Measurements from ENCODE around the gene RPS17. TPM values are rescaled to one million over a fixed set of nuclear protein-coding genes. Genes with fewer than 3 reads are reported as not detected.
"Not testable (repeated sequence)": the region's sequence is repeated elsewhere in the genome, so short reads cannot be mapped to it uniquely, and the experiment has no call there.

The RPS17 gene
- total RNA-seq, 1 donor from 2014 or later, result 2,069 TPM

- Mint-ChIP-seq H3K9me3 (no peaks in the 10 kb centered on the region), H3K4me1 (peaks cover 20% of the 10 kb centered on the region), H3K27me3 (ENCODE audit: low read depth) (no peaks in the 10 kb centered on the region), H3K36me3 (ENCODE audit: low read depth) (peaks cover 27% of the 10 kb centered on the region), H3K4me3 (no peak overlapping the region), H3K27ac (ENCODE audit: unreplicated experiment) (no peak overlapping the region)
- DNase-seq (ENCODE audit: low read depth, low spot score), result no peak
- TF ChIP-seq, protein P1, sequence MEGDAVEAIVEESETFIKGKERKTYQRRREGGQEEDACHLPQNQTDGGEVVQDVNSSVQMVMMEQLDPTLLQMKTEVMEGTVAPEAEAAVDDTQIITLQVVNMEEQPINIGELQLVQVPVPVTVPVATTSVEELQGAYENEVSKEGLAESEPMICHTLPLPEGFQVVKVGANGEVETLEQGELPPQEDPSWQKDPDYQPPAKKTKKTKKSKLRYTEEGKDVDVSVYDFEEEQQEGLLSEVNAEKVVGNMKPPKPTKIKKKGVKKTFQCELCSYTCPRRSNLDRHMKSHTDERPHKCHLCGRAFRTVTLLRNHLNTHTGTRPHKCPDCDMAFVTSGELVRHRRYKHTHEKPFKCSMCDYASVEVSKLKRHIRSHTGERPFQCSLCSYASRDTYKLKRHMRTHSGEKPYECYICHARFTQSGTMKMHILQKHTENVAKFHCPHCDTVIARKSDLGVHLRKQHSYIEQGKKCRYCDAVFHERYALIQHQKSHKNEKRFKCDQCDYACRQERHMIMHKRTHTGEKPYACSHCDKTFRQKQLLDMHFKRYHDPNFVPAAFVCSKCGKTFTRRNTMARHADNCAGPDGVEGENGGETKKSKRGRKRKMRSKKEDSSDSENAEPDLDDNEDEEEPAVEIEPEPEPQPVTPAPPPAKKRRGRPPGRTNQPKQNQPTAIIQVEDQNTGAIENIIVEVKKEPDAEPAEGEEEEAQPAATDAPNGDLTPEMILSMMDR (conservative IDR thresholded peaks at IDR 0.05), result no peak
These were observed 7.8 kb downstream of the RPS17 start for GRCh38 chr15:82532383-82532990.

- peaks cover 22% of the 10 kb centered on the region for H3K36me3 Mint-ChIP-seq (ENCODE audit: low read depth)
- H3K4me1 Mint-ChIP-seq, result peaks cover 13% of the 10 kb centered on the region
- TF ChIP-seq, protein P1 (conservative IDR thresholded peaks at IDR 0.05), result no peak
- H3K27me3 Mint-ChIP-seq (ENCODE audit: low read depth), result no peaks in the 10 kb centered on the region
- H3K4me3 Mint-ChIP-seq, result peak overlapping the region; percentile 36
- DNase-seq (ENCODE audit: low read depth, low spot score), result no peak
- no peaks in the 10 kb centered on the region for H3K9me3 Mint-ChIP-seq
- no peak overlapping the region for H3K27ac Mint-ChIP-seq (ENCODE audit: unreplicated experiment)
These were observed 8.5 kb downstream of the RPS17 start for GRCh38 chr15:82531496-82532382.

DNA sequence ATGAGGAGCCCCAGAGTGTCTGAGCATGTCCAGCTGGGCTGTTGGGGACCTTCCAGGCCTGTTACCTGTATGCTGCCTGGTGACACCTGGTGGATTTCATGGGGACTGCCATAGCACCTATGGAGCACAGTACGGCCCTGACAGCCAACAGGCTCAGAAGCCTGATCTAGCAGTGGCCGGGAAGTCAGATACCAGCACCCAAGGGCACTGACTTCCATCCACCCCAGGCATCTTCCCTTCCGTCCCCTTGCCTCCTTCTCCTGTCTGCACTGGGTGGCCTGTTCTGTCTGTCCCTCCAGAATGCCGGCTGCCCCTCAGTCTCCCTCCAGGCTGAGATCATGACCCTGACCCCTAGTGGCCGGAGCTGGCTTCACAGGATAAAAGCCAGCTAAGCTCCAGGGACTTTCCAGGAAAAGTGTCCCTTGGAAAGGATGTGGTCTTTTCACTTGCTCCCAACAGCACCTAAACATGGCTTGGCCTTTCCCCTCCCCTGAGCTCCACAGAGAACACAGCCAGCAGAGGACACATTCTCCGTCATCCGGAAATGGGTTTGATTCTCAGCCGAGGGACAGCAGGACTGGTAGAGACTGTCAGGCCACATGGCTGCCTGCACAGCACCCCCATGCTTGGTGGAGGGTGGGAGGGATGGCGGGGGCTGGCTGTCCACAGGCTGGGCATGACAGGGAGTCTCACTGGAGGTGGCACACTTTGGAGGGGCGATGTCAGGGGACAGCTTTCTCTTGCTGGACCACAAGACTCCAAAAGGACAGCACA is 9.5 kb downstream of the RPS17 start:
- Mint-ChIP-seq H3K27me3 (ENCODE audit: low read depth) (no peaks in the 10 kb centered on the region), H3K4me1 (peaks cover 5% of the 10 kb centered on the region), H3K27ac (ENCODE audit: unreplicated experiment) (no peak overlapping the region), H3K4me3 (peak overlapping the region; percentile 22), H3K36me3 (ENCODE audit: low read depth) (peaks cover 15% of the 10 kb centered on the region), H3K9me3 (no peaks in the 10 kb centered on the region)
- TF ChIP-seq, protein P1 (conservative IDR thresholded peaks at IDR 0.05), result peak; percentile 90
- DNase-seq (ENCODE audit: low read depth, low spot score), result peak; percentile 78

- no peak for DNase-seq (ENCODE audit: low read depth, low spot score)
- Mint-ChIP-seq H3K9me3 (no peaks in the 10 kb centered on the region), H3K4me3 (no peak overlapping the region), H3K36me3 (ENCODE audit: low read depth) (peaks cover 10% of the 10 kb centered on the region), H3K27ac (ENCODE audit: unreplicated experiment) (no peak overlapping the region), H3K4me1 (peaks cover 5% of the 10 kb centered on the region), H3K27me3 (ENCODE audit: low read depth) (no peaks in the 10 kb centered on the region)
- TF ChIP-seq, protein P1 (conservative IDR thresholded peaks at IDR 0.05), result no peak
These were observed 10.3 kb downstream of the RPS17 start for GRCh38 chr15:82530006-82530405.

DNA sequence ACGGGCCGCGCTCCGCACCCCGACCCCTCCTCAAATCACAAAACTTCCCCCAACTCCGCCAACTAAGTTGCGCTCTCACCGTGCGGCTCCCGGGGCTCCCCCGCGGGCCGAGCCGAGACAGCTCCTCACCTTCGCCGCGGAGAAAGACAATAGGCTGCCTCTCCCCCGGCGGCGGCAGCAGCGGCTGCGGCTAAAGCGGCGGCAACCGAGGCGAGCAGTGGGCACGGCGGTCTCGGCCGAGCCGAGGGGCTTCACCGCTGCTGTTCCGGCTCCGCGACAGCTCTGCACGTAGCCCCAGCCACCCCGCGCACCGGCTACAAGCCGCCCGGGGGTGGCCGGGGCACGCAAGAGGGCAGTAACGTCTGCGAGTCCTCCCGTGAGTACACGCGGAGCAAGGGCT is 26.7 kb downstream of the RPS17 start:
- not testable (repeated sequence) for H3K9me3 Mint-ChIP-seq; DNase-seq (ENCODE audit: low read depth, low spot score); H3K36me3 Mint-ChIP-seq (ENCODE audit: low read depth); H3K4me3 Mint-ChIP-seq; H3K4me1 Mint-ChIP-seq; H3K27me3 Mint-ChIP-seq (ENCODE audit: low read depth); H3K27ac Mint-ChIP-seq (ENCODE audit: unreplicated experiment)

- H3K36me3 Mint-ChIP-seq (ENCODE audit: low read depth); H3K9me3 Mint-ChIP-seq; H3K4me1 Mint-ChIP-seq; H3K27ac Mint-ChIP-seq (ENCODE audit: unreplicated experiment); H3K4me3 Mint-ChIP-seq; DNase-seq (ENCODE audit: low read depth, low spot score); H3K27me3 Mint-ChIP-seq (ENCODE audit: low read depth): not testable (repeated sequence)
These were observed 32.6 kb downstream of the RPS17 start for GRCh38 chr15:82507693-82508092.

DNA sequence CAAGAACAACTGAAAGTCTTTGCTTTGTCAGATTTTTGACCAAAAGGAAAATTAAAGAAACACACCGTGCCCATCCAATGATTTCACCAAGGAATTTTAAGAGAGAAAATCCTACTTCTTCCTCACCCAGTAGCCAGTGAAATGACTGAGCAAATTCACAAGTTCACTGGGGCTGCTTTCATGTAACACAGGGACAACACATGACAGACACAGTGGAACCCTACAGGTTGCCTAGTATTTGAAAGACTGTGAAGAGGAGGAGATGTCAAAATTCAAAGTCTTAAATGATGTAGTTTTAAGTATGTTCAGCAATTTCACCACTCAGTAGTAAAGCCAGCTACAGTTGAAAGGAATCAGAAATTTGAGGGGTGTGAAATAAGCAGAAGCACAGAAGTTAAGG is 33.2 kb downstream of the RPS17 start:
- not testable (repeated sequence) for H3K4me1 Mint-ChIP-seq; H3K36me3 Mint-ChIP-seq (ENCODE audit: low read depth); H3K9me3 Mint-ChIP-seq; DNase-seq (ENCODE audit: low read depth, low spot score); H3K27ac Mint-ChIP-seq (ENCODE audit: unreplicated experiment); H3K27me3 Mint-ChIP-seq (ENCODE audit: low read depth); H3K4me3 Mint-ChIP-seq

- not testable (repeated sequence) for H3K36me3 Mint-ChIP-seq (ENCODE audit: low read depth); H3K27ac Mint-ChIP-seq (ENCODE audit: unreplicated experiment); DNase-seq (ENCODE audit: low read depth, low spot score); H3K4me1 Mint-ChIP-seq; H3K4me3 Mint-ChIP-seq; H3K9me3 Mint-ChIP-seq; H3K27me3 Mint-ChIP-seq (ENCODE audit: low read depth)
These were observed 34.4 kb downstream of the RPS17 start for GRCh38 chr15:82505842-82506241.

GRCh38 chr15:82504074-82504473 is 36.2 kb downstream of the RPS17 start:
- not testable (repeated sequence) for H3K9me3 Mint-ChIP-seq; H3K4me3 Mint-ChIP-seq; H3K36me3 Mint-ChIP-seq (ENCODE audit: low read depth); H3K27ac Mint-ChIP-seq (ENCODE audit: unreplicated experiment); H3K27me3 Mint-ChIP-seq (ENCODE audit: low read depth); DNase-seq (ENCODE audit: low read depth, low spot score); H3K4me1 Mint-ChIP-seq
